Endothelial cell of umbilical vein (primary cell): ENCODE measurements around the gene TRAPPC4. TPM values are rescaled to one million over a fixed set of nuclear protein-coding genes. Genes with fewer than 3 reads are reported as not detected.

ENCODE experiments used
- BruUV-seq: library from RNA; stranded (reverse); fragments of 400-500 nt; replicated peaks from 2 replicates; lab custom pipeline; 2021; lab: Mats Ljungman, UMichigan
- CTCF ChIA-PET: fragments of 300-600, 350-600 bp; sonication (Branson Sonifier 250); formaldehyde crosslinking; loops from one replicate; lab custom pipeline; 2021; ENCODE audit warnings: antibody characterized with exemption, inconsistent platforms; lab: Charles Lee
- POLR2A ChIA-PET: fragments of 300-600, 350-600 bp; sonication (Branson Sonifier 250); formaldehyde crosslinking; loops from one replicate; lab custom pipeline; 2021; ENCODE audit warnings: antibody characterized with exemption, inconsistent platforms; lab: Charles Lee
- DNase-seq: peaks from one replicate; pipeline ENCODE4 v3.0.0-alpha.2; 2011; ENCODE audit warnings: low read depth, low spot score
- FAIRE-seq: peaks from 2 replicates; lab custom pipeline; 2011; peaks lifted over from hg19 to GRCh38; lab: Jason Lieb, UNC
- H2AFZ ChIP-seq: 2 replicates; pipeline ENCODE4 v1.6.0; 2012; ENCODE audit warnings: low read depth, low read length, control low read depth, inconsistent platforms
- H3K27ac ChIP-seq: 2 replicates; pipeline ENCODE4 v1.5.1; 2011; ENCODE audit warnings: low read depth, mild to moderate bottlenecking, control low read depth, low read length, moderate library complexity; ENCODE audit not compliant: insufficient read depth
- H3K27me3 ChIP-seq, 2 experiments: 2 replicates each; pipeline versions ENCODE4 v1.6.0 to v1.6.1; 2011; ENCODE audit warnings: low read length in 2 of 2, mixed read lengths in 1 of 2; ENCODE audit not compliant: control insufficient read depth in 2 of 2, insufficient read depth in 2 of 2
- H3K36me3 ChIP-seq, 2 experiments: 2 replicates in 1 of 2; 3 replicates in 1 of 2; pipeline ENCODE4 v1.5.1; 2011; ENCODE audit warnings: low read length in 2 of 2, mild to moderate bottlenecking in 1 of 2, moderate library complexity in 1 of 2; ENCODE audit not compliant: control insufficient read depth in 2 of 2, insufficient read depth in 2 of 2; ENCODE audit errors: extremely low read depth in 1 of 2
- H3K4me1 ChIP-seq: 3 replicates; pipeline ENCODE4 v1.5.1; 2011; ENCODE audit warnings: mild to moderate bottlenecking, low read length; ENCODE audit not compliant: control insufficient read depth, insufficient read depth; ENCODE audit errors: extremely low read depth
- H3K4me2 ChIP-seq: 2 replicates; pipeline ENCODE4 v1.6.1; 2011; ENCODE audit warnings: low read length, control low read depth, mixed read lengths; ENCODE audit not compliant: insufficient read depth
- H3K4me3 ChIP-seq, 3 experiments: fragments of 200-600 bp in 1 of 3; sonication (generic), shearing (Covaris generic) in 1 of 3; replicated peaks in 1 of 3; 2 replicates each; pipeline ENCODE4 v1.5.1; 2011 to 2016; ENCODE audit warnings: control low read depth in 3 of 3, low read length in 3 of 3, mild to moderate bottlenecking in 2 of 3, inconsistent platforms in 1 of 3, low read depth in 1 of 3, moderate library complexity in 1 of 3; ENCODE audit not compliant: insufficient read depth in 1 of 3
- H3K79me2 ChIP-seq: 2 replicates; pipeline ENCODE4 v1.6.0; 2012; ENCODE audit warnings: low read length, inconsistent platforms; ENCODE audit not compliant: control insufficient read depth, insufficient read depth
- H3K9ac ChIP-seq: replicated peaks from 2 replicates; pipeline ENCODE3; 2011; ENCODE audit warnings: low read length, control low read depth; ENCODE audit not compliant: insufficient read depth; ENCODE audit errors: extremely low read depth
- H3K9me1 ChIP-seq: replicated peaks from 3 replicates; pipeline ENCODE4 v1.6.0; 2011; ENCODE audit warnings: mild to moderate bottlenecking, low read length; ENCODE audit not compliant: control insufficient read depth, insufficient read depth; ENCODE audit errors: extremely low read depth
- H3K9me3 ChIP-seq: replicated peaks from 2 replicates; pipeline ENCODE4 v1.5.1; 2012; ENCODE audit warnings: low read length, inconsistent platforms; ENCODE audit not compliant: control insufficient read depth, insufficient read depth
- H4K20me1 ChIP-seq: replicated peaks from 2 replicates; pipeline ENCODE3; 2011; ENCODE audit warnings: mild to moderate bottlenecking, low read length; ENCODE audit not compliant: control insufficient read depth, insufficient read depth; ENCODE audit errors: extremely low read depth
- CTCF ChIP-seq, 2 donors: IDR thresholded peaks; 1 replicate in 1 of 2; 2 replicates in 1 of 2; pipeline ENCODE4 v1.5.1; 2011; ENCODE audit warnings: low read length in 2 of 2, mild to moderate bottlenecking in 2 of 2, moderate library complexity in 2 of 2, control low read depth in 1 of 2, inconsistent platforms in 1 of 2, low read depth in 1 of 2; ENCODE audit not compliant: insufficient read depth in 1 of 2; ENCODE audit errors: extremely low read depth in 1 of 2
- EZH2 ChIP-seq: IDR thresholded peaks from 2 replicates; pipeline ENCODE4 v1.6.1; 2012; ENCODE audit warnings: borderline replicate concordance, low read depth, mild to moderate bottlenecking, moderate library complexity, low read length, inconsistent platforms; ENCODE audit not compliant: severe bottlenecking
- FOS ChIP-seq: IDR thresholded peaks from 2 replicates; pipeline ENCODE4 v1.6.1; 2011; ENCODE audit warnings: mild to moderate bottlenecking, low read length, moderate library complexity, borderline replicate concordance; ENCODE audit not compliant: insufficient read depth
- GATA2 ChIP-seq: IDR thresholded peaks from 2 replicates; pipeline ENCODE4 v1.7.0; 2011; ENCODE audit warnings: low read depth, mild to moderate bottlenecking, moderate library complexity, mixed read lengths, low read length; ENCODE audit not compliant: insufficient read length, insufficient read depth
- JUN ChIP-seq: IDR thresholded peaks from 2 replicates; pipeline ENCODE4 v1.6.1; 2011; ENCODE audit warnings: borderline replicate concordance, low read depth; ENCODE audit not compliant: insufficient read length, insufficient read depth
- MAX ChIP-seq: IDR thresholded peaks from 2 replicates; pipeline ENCODE4 v1.6.1; 2011; ENCODE audit not compliant: insufficient read depth, insufficient read length
- MYC ChIP-seq: IDR thresholded peaks from one replicate; pipeline ENCODE4 v1.6.1; 2011; ENCODE audit warnings: mild to moderate bottlenecking, low read depth, low read length
- POLR2A ChIP-seq: IDR thresholded peaks from 2 replicates; pipeline ENCODE4 v1.6.1; 2012; ENCODE audit warnings: low read depth, mild to moderate bottlenecking, control low read depth, low read length
- POLR2AphosphoS5 ChIP-seq: IDR thresholded peaks from 2 replicates; pipeline ENCODE4 v1.6.1; 2012; ENCODE audit warnings: low read depth, mild to moderate bottlenecking, control low read depth, low read length, moderate library complexity; ENCODE audit not compliant: insufficient read depth
- dilution Hi-C: fragments of 300-500 bp; cut with MboI; formaldehyde crosslinking; loops from one replicate; pipeline ENCODE4 v1.15.0; 2019; ENCODE audit warnings: low sequenced_read_pairs; ENCODE audit not compliant: extremely low pct_ligation_motif_present
- intact Hi-C: fragments of 100-400 bp; cut with micrococcal nuclease; formaldehyde crosslinking; loops from one replicate; pipeline ENCODE4 v1.10.0; 2022
- polyA plus RNA-seq, 4 experiments: library from polyadenylated mRNA; depleted of rRNA in 3 of 4; stranded (reverse) in 3 of 4; unstranded in 1 of 4; fragments of >200 nt; gene quantifications; 2 replicates each; pipeline versions ENCODE4 v1.2.1 to v1.2.3, GENCODE V29; 2011 to 2012; ENCODE audit warnings: missing spikeins in 1 of 4
- total RNA-seq: library from RNA; stranded (reverse); gene quantifications from 2 replicates; pipeline ENCODE4 v1.2.3, GENCODE V29; 2021

The TRAPPC4 gene
- total and polyA plus RNA-seq, 2 donors (not counting 3 experiments of a cell fraction or from before 2014, with no cell fraction given) = 64.2 to 224 TPM

- Histone ChIP-seq H3K9me1 (no peaks in the 10 kb centered on the region), H3K4me1 (no peaks in the 10 kb centered on the region), H3K4me3 (no peak overlapping the region), H3K4me2 (no peak overlapping the region), H3K36me3 (peaks cover 7 to 17% of the 10 kb centered on the region in 2 experiments), H3K9ac (no peak overlapping the region), H4K20me1 (no peaks in the 10 kb centered on the region), H3K27ac (no peak overlapping the region), H3K27me3 (peaks cover 0 to 1% of the 10 kb centered on the region in 2 experiments), H3K9me3 (no peaks in the 10 kb centered on the region), H3K79me2 (no peaks in the 10 kb centered on the region), H2AFZ (no peak overlapping the region)
- FAIRE-seq = no peak
- dilution Hi-C loops (no loop called here), intact Hi-C loops (no loop called here)
- POLR2A ChIA-PET = no interaction called here
- no peak for DNase-seq
- no TSS peak for BruUV-seq
- TF ChIP-seq JUN (no peak), POLR2AphosphoS5 (no peak), POLR2A (no peak), EZH2 (no peak), MYC (no peak), CTCF (IDR thresholded peaks at IDR 0.05; ENCODE audit: extremely low read depth in 1 of 2, insufficient read depth in 1 of 2, low read depth in 1 of 2, low read length in 2 of 2) (no peak), GATA2 (no peak), MAX (no peak), FOS (no peak)
- CTCF ChIA-PET = no interaction called here
These were observed 23.4 kb downstream of the TRAPPC4 start for GRCh38 chr11:119041821-119042514.
